ENCODE results near the gene INO80. TPM values are rescaled to one million over a fixed set of nuclear protein-coding genes. Genes with fewer than 3 reads are reported as not detected.

INO80 gene
- polyA plus RNA-seq, 1 experiment: 5.2 TPM

DNA sequence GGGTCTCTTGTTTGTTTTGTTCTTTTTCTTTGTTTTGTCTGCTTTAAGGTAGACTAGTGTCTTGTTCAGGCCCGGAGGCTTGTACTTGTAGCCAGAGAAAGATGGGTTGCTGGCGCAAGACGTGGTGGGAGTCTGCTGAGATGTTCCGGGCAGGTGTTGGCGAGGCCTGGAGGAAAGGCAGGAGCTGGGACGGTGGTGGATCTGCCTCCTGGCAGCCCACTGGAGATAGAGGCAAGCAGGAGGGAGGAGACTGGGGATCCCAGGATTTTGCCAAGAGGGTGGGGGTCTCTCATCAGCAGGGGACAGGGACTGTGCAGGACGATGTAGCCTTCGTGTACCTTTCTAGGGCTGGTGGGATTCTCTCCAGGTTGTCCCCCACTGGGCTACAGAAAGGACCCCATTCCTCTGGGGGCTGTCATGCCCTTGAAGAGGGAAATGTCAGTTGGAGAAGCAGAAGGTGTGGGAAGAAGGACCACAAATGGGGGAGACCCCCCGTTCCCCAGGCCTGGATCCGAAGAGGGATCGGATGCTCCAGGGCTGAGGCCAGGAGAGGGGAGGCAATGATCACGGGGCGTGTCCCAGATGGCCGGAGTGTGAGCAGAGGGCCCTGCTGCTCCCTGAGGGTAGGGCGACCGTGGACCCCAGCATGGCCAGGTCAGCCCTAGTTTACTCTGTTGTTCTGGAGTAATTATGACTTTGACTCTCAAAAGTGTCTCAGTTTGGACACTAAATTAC, 155.8 kb downstream of the INO80 start:
- TF ChIP-seq CTCF (IDR thresholded peaks at IDR 0.05; ENCODE audit: insufficient read depth, low read depth, low read length): no peak
- peaks cover 16% of the 10 kb centered on the region for H3K36me3 ChIP-seq (ENCODE audit: control insufficient read depth, insufficient read depth, low read length)
- CTCF ChIA-PET: interaction anchor here (0.9 to 1.7 kb wide), 2 partner anchors 19 to 102 kb away, joined by 3 to 4 read pairs; no protein-coding TSS in a partner anchor
- POLR2A ChIA-PET: no interaction called here
- no peak overlapping the region for H3K4me3 ChIP-seq (ENCODE audit: low read depth, low read length)
- no peaks in the 10 kb centered on the region for H3K27me3 ChIP-seq (ENCODE audit: control insufficient read depth, insufficient read depth, low read length)
- DNase-seq (ENCODE audit: low read depth): no peak

GRCh38 chr15:40959331-40960141, 156.5 kb downstream of the INO80 start:
- Histone ChIP-seq H3K4me3 (ENCODE audit: low read depth, low read length) (no peak overlapping the region), H3K36me3 (ENCODE audit: control insufficient read depth, insufficient read depth, low read length) (peaks cover 19% of the 10 kb centered on the region), H3K27me3 (ENCODE audit: control insufficient read depth, insufficient read depth, low read length) (no peaks in the 10 kb centered on the region)
- ChIA-PET CTCF (no interaction called here), POLR2A (no interaction called here)
- DNase-seq (ENCODE audit: low read depth): no peak
- TF ChIP-seq CTCF (IDR thresholded peaks at IDR 0.05; ENCODE audit: insufficient read depth, low read depth, low read length): no peak

DNA sequence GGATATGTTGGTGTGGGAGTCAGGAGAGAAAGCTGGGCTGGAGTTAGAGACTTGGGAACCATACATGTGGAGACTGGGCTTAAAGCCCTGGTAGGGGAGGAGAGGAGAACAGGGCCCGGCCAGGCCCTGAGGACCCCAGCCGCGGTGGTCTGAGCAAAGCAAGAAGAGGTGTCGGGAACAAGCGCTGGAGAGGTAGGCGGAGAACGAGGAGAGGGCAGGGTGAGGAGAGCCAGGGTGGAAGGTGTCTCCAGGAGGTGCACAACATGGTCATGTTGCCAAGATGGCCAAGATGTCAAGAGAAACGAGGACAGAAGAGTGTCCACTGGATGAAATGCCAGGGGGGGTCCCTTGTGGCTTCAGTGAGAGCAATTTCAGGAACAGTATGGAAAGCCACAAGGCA, 157.4 kb downstream of the INO80 start:
- ChIA-PET POLR2A (no interaction called here), CTCF (interaction anchor here (1.4 kb wide), 1 partner anchor 59 kb away, joined by 3 read pairs; no protein-coding TSS in a partner anchor)
- Histone ChIP-seq H3K36me3 (ENCODE audit: control insufficient read depth, insufficient read depth, low read length) (peaks cover 19% of the 10 kb centered on the region), H3K27me3 (ENCODE audit: control insufficient read depth, insufficient read depth, low read length) (no peaks in the 10 kb centered on the region), H3K4me3 (ENCODE audit: low read depth, low read length) (no peak overlapping the region)
- no peak for TF ChIP-seq CTCF (IDR thresholded peaks at IDR 0.05; ENCODE audit: insufficient read depth, low read depth, low read length)
- no peak for DNase-seq (ENCODE audit: low read depth)

GRCh38 chr15:40958146-40958545, 157.9 kb downstream of the INO80 start:
- ChIA-PET CTCF (interaction anchor here (1.4 kb wide), 1 partner anchor 60 kb away, joined by 3 read pairs; no protein-coding TSS in a partner anchor), POLR2A (interaction anchor here (0.7 kb wide), 1 partner anchor 49 kb away, joined by 3 read pairs; no protein-coding TSS in a partner anchor)
- TF ChIP-seq CTCF (IDR thresholded peaks at IDR 0.05; ENCODE audit: insufficient read depth, low read depth, low read length): no peak
- no peaks in the 10 kb centered on the region for H3K27me3 ChIP-seq (ENCODE audit: control insufficient read depth, insufficient read depth, low read length)
- DNase-seq (ENCODE audit: low read depth): no peak
- H3K4me3 ChIP-seq (ENCODE audit: low read depth, low read length): no peak overlapping the region
- H3K36me3 ChIP-seq (ENCODE audit: control insufficient read depth, insufficient read depth, low read length): peaks cover 19% of the 10 kb centered on the region

DNA sequence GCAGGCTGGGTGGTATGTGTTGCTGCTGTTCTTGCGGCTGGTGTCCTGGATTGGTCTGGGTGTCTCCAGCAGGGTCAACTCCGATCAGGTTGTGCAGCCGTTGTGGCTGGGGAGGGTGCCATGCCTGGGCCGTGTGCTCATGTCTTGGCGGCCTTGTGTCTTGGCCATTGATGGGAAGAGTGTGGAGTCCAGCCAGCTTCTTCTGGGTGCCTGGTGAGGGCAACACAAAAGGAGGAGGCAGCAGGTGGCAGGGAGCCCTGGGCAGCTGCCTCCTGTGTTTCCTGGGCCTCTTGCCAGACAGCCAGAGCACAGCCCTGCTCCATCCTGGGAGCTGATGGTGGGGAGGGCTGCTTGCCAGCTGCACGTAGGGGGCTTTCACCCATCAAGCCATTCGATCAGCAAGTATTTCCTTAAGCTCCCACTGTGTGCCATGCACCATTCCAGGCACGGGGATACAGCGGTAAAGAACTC, 158.5 kb downstream of the INO80 start:
- ChIA-PET POLR2A (interaction anchor here (0.7 kb wide), 1 partner anchor 48 kb away, joined by 3 read pairs; no protein-coding TSS in a partner anchor), CTCF (interaction anchor here (0.6 to 1.4 kb wide), 3 partner anchors 60 to 68 kb away, joined by 3 to 5 read pairs (median 3); no protein-coding TSS in a partner anchor)
- no peak for DNase-seq (ENCODE audit: low read depth)
- H3K27me3 ChIP-seq (ENCODE audit: control insufficient read depth, insufficient read depth, low read length): no peaks in the 10 kb centered on the region
- peaks cover 19% of the 10 kb centered on the region for H3K36me3 ChIP-seq (ENCODE audit: control insufficient read depth, insufficient read depth, low read length)
- no peak for TF ChIP-seq CTCF (IDR thresholded peaks at IDR 0.05; ENCODE audit: insufficient read depth, low read depth, low read length)
- no peak overlapping the region for H3K4me3 ChIP-seq (ENCODE audit: low read depth, low read length)

Measured in BJ (cell line).